GM10847 (cell line): Measurements from ENCODE around the gene CCDC93.

Experiments used
- POLR2A ChIP-seq: IDR thresholded peaks from 2 replicates; pipeline ENCODE4 v1.6.1; 2011; ENCODE audit not compliant: insufficient read length; ENCODE audit errors: extremely low read depth

CCDC93 gene

GRCh38 chr2:118012778-118013177, 1.1 kb downstream of the CCDC93 start:
- TF ChIP-seq POLR2A, result no peak

GRCh38 chr2:118010473-118010872, 3.4 kb downstream of the CCDC93 start:
- no peak for TF ChIP-seq POLR2A

- no peak for TF ChIP-seq POLR2A
Measured at GRCh38 chr2:118006861-118007260, 7.0 kb downstream of the CCDC93 start.

DNA sequence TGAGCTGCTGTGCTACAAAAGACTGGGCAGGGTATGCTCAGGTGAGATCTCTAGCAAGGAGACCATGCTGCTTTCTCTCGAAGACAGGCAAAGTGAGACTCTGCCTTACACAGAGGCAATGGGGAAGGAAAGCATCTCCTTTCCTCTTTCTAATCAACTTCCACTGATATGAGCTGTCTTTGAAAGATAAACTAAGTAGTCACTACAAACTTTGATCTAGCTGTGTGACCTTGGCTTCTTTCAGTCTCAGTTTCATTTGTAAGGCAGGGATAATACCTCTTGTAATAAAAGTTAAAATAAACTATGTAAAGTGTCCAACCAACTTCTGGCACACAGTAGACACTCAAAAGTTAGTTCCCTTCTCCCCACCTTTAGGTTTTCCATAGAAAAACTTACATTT, 7.5 kb downstream of the CCDC93 start:
- TF ChIP-seq POLR2A, result no peak

DNA sequence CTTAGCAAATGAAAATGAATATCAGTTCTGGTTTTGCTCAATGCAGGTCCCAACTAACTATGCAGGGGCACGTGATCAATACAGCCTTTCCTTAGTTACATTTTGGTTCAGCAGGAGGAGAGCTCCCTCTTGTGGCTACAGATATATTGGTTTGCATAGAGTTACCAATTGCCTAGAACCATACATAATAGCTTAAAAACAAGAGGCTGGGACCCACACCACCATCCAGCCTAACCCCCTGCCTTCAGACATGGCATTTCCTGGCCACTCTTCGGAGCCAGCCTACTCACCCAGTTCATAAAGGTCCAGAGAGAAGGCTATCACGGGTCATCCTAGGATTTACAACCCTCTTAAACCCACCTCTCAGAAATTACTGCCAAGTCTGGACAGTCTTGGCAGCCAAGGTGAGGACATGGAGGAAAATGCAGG, 10.5 kb downstream of the CCDC93 start:
- no peak for TF ChIP-seq POLR2A

- TF ChIP-seq POLR2A, result no peak
Measured at GRCh38 chr2:118000041-118000440, 13.8 kb downstream of the CCDC93 start.

GRCh38 chr2:117997872-117998454, 15.9 kb downstream of the CCDC93 start:
- no peak for TF ChIP-seq POLR2A

DNA sequence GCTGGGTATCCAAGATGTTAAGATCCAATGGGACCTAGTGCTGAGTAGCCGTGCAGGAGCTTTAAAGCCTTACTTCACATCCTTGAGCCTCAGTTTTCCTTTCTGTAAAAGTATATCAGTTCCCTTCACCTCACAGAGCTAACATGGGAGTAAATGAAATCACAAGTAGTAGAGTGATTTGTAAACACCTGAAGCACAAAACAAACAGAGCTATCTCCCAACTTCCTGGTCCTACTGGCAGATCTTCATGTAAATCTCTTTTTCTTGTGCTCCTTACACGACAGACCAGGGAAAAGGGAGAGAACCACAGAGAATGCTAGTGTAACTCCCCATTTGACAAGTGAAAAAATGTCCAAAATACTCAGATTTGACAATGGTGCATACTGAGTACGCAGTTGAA, 17.3 kb downstream of the CCDC93 start:
- TF ChIP-seq POLR2A, result no peak

DNA sequence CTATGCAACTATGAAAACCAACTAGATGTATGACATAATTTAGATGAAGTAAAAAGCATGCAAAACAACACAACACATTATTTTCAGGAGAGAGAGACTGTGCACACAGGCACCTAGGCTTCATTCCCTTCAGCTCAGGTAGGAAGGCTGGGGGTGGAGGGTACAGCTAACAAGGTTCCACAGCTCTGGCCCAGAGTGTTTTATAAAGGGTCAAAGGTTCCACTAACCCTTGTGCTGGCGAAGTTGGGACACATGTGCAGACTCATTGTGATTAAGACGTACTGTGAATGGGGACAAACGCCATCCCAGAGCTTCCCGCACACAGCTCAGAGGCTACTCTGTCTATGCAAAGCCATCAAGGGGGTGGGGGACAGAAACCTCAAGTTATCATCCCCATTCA, 19.1 kb downstream of the CCDC93 start:
- no peak for TF ChIP-seq POLR2A

GRCh38 chr2:117989854-117990438, 23.9 kb downstream of the CCDC93 start:
- no peak for TF ChIP-seq POLR2A

- no peak for TF ChIP-seq POLR2A
Measured at GRCh38 chr2:117987121-117987520, 26.7 kb downstream of the CCDC93 start.

GRCh38 chr2:117985092-117985491, 28.8 kb downstream of the CCDC93 start:
- no peak for TF ChIP-seq POLR2A

DNA sequence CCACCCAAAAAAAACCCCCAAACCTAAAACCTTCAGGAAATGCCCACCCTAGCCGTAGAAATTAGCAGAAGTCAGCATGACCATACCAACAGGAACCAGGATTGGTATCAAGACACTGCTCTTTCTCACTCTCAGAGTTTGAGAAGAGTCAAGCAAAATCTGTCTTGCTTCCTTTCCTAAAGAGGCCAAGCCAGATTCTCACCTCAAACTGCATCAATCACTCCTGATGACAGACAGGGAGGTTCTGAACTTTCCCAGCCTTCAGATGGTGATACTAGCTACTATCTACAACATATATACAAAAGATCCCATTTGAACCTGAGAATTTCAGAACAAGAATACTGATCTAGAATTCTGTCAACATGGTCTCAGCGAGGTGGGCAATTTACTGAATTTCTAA, 29.7 kb downstream of the CCDC93 start:
- TF ChIP-seq POLR2A, result no peak

DNA sequence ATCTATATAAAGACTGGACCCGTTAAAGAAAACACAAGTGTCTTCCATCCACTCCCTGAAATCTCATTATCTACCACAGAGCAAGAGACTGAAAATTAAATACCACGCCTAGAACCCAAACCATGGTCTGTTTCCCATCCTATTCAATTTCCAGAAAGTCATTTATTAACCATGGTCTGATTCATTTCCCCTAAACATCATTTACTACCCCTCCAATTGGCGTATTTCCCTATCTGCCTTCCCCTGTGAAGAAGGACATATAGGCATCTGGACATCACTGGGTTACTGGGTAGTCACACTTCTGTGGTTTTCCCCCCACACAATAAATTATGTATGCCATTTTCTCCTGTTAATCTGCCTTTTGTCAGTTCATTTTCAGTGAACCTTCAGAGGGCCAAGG, 30.8 kb downstream of the CCDC93 start:
- no peak for TF ChIP-seq POLR2A

- no peak for TF ChIP-seq POLR2A
Measured at GRCh38 chr2:117982376-117983033, 31.4 kb downstream of the CCDC93 start.

GRCh38 chr2:117981810-117982209, 32.1 kb downstream of the CCDC93 start:
- TF ChIP-seq POLR2A, result no peak
